ENCODE results near the gene PRR16.

DNA sequence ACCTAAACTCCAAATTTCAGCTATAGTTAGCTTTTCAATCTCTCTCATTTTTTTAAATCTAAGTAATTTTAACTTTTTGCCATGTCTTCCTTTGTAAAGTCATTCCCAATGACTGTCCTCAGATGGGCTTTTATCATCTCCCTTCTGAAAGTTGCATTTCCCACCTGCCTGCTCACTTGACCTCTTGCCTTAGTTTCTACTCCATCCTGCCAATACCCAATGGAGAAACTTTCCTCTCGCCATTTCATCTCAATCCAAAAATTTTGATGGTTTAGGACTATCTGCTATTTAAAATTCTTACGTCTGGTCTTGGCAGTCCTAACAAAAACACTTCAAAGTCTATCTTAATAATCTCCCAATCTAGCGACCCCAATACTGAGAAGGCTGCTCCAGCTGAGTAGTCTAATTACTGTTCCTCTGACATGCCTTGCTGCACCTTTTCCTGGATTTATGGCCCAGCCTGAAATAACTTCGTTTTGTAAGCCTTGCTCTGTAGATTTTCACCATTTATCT, 231.3 kb downstream of the PRR16 start:
- TF ChIP-seq, protein P1, sequence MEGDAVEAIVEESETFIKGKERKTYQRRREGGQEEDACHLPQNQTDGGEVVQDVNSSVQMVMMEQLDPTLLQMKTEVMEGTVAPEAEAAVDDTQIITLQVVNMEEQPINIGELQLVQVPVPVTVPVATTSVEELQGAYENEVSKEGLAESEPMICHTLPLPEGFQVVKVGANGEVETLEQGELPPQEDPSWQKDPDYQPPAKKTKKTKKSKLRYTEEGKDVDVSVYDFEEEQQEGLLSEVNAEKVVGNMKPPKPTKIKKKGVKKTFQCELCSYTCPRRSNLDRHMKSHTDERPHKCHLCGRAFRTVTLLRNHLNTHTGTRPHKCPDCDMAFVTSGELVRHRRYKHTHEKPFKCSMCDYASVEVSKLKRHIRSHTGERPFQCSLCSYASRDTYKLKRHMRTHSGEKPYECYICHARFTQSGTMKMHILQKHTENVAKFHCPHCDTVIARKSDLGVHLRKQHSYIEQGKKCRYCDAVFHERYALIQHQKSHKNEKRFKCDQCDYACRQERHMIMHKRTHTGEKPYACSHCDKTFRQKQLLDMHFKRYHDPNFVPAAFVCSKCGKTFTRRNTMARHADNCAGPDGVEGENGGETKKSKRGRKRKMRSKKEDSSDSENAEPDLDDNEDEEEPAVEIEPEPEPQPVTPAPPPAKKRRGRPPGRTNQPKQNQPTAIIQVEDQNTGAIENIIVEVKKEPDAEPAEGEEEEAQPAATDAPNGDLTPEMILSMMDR (IDR thresholded peaks at IDR 0.05), result no peak
- TF ChIP-seq POLR2A (IDR thresholded peaks at IDR 0.05), result no peak

Data from lower leg skin (tissue), 3 donors.